GM12878 (cell line): ENCODE data around the gene APOL4. TPM values are rescaled to one million over a fixed set of nuclear protein-coding genes. Genes with fewer than 3 reads are reported as not detected.

Experiments used
- ATAC-seq: fragments of 200-7000 bp; cut with Tn5 transposase; 3 replicates; pipeline ENCODE4 v1.9.1; 2020; ENCODE audit warnings: mild to moderate bottlenecking, moderate library complexity
- BruUV-seq: library from RNA; stranded (reverse); fragments of 400-500 nt; replicated peaks from 2 replicates; lab custom pipeline; 2021; lab: Mats Ljungman, UMichigan
- CTCF ChIA-PET: fragments of 300-600 bp; sonication (Branson Sonifier 250); formaldehyde crosslinking; extraction: SDS; loops from one replicate; lab custom pipeline; 2021; ENCODE audit warnings: inconsistent platforms; lab: Yijun Ruan, JAX
- POLR2A ChIA-PET: fragments of 350-600 bp; formaldehyde crosslinking; extraction: SDS; loops from one replicate; lab custom pipeline; 2021; ENCODE audit warnings: inconsistent platforms; lab: Charles Lee
- RAD21 ChIA-PET: fragments of 300-600 bp; sonication (Branson Sonifier 250); formaldehyde crosslinking; loops from one replicate; lab custom pipeline; 2023; ENCODE audit warnings: antibody characterized with exemption; ENCODE audit not compliant: unreplicated experiment; lab: Charles Lee
- SMC1A ChIA-PET: fragments of 300-600 bp; sonication (Branson Sonifier 250); formaldehyde crosslinking; loops from one replicate; lab custom pipeline; 2023; ENCODE audit not compliant: unreplicated experiment, uncharacterized antibody; lab: Charles Lee
- DNase-seq: peaks from one replicate; pipeline ENCODE4 v3.0.0-alpha.2; 2011; ENCODE audit warnings: low read depth, low spot score
- FAIRE-seq: peaks from 3 replicates; lab custom pipeline; 2011; peaks lifted over from hg19 to GRCh38; lab: Jason Lieb, UNC
- H2AFZ ChIP-seq: 2 replicates; pipeline ENCODE4 v1.6.0; 2011; ENCODE audit warnings: low read depth, low read length, control low read depth; ENCODE audit not compliant: control insufficient read depth
- H3K27ac ChIP-seq: 2 replicates; pipeline ENCODE4 v1.5.1; 2011; ENCODE audit warnings: control low read depth; ENCODE audit not compliant: control insufficient read depth, insufficient read depth
- H3K27me3 ChIP-seq, 2 experiments: replicated peaks in 1 of 2; 2 replicates each; pipeline versions ENCODE4 v1.6.0 to v1.6.1; 2011; ENCODE audit warnings: low read length in 1 of 2; ENCODE audit not compliant: control insufficient read depth in 2 of 2, insufficient read depth in 2 of 2
- H3K36me3 ChIP-seq, 2 experiments: 2 replicates each; pipeline ENCODE4 v1.5.1; 2011; ENCODE audit warnings: low read length in 1 of 2; ENCODE audit not compliant: control insufficient read depth in 2 of 2, insufficient read depth in 2 of 2
- H3K4me1 ChIP-seq: 2 replicates; pipeline ENCODE4 v1.6.1; 2011; ENCODE audit warnings: mild to moderate bottlenecking, low read length, moderate library complexity, mixed read lengths; ENCODE audit not compliant: control insufficient read depth, insufficient read depth
- H3K4me2 ChIP-seq: 2 replicates; pipeline ENCODE4 v1.6.0; 2011; ENCODE audit warnings: control low read depth; ENCODE audit not compliant: control insufficient read depth, insufficient read depth
- H3K4me3 ChIP-seq: fragments of 200-600 bp; sonication (generic); 2 replicates; pipeline ENCODE4 v1.5.1; 2016
- H3K79me2 ChIP-seq: 2 replicates; pipeline ENCODE4 v1.6.0; 2011; ENCODE audit warnings: low read length; ENCODE audit not compliant: control insufficient read depth, insufficient read depth
- H3K9ac ChIP-seq: 2 replicates; pipeline ENCODE4 v1.8.0; 2011; ENCODE audit warnings: low read length, control low read depth, mixed read lengths; ENCODE audit not compliant: control insufficient read depth, insufficient read depth
- H3K9me3 ChIP-seq: replicated peaks from 3 replicates; pipeline ENCODE4 v1.5.1; 2011; ENCODE audit warnings: mild to moderate bottlenecking, low read length; ENCODE audit not compliant: control insufficient read depth, insufficient read depth
- H4K20me1 ChIP-seq: 2 replicates; pipeline ENCODE4 v1.6.0; 2011; ENCODE audit not compliant: control insufficient read depth, insufficient read depth
- BHLHE40 ChIP-seq, 2 experiments: fragments of 450-650 bp in 1 of 2; IDR thresholded peaks; 2 replicates each; pipeline ENCODE4 v1.6.1; 2011 to 2017; ENCODE audit warnings: low read depth in 2 of 2, borderline replicate concordance in 1 of 2, improper control_type of control experiment in 1 of 2, low read length in 1 of 2, mild to moderate bottlenecking in 1 of 2
- CEBPB ChIP-seq, 2 experiments: fragments of 150-350 bp in 1 of 2; IDR thresholded peaks; 2 replicates each; pipeline ENCODE4 v1.6.1; 2012 to 2014; ENCODE audit warnings: low read depth in 2 of 2, low read length in 2 of 2, borderline replicate concordance in 1 of 2, inconsistent platforms in 1 of 2
- CHD4 ChIP-seq: fragments of 200-600 bp; sonication (generic); IDR thresholded peaks from 2 replicates; pipeline ENCODE4 v1.6.1; 2016; ENCODE audit warnings: mild to moderate bottlenecking
- CREB1 ChIP-seq: IDR thresholded peaks from 2 replicates; pipeline ENCODE4 v1.6.1; 2012; ENCODE audit warnings: low read depth, mild to moderate bottlenecking, inconsistent platforms
- FOS ChIP-seq: IDR thresholded peaks from 3 replicates; pipeline ENCODE4 v1.6.1; 2011; ENCODE audit warnings: borderline replicate concordance; ENCODE audit not compliant: insufficient read length; ENCODE audit errors: extremely low read depth
- GATAD2B ChIP-seq: fragments of 450-650 bp; conservative IDR thresholded peaks from 2 replicates; pipeline ENCODE4 v1.6.1; 2017; ENCODE audit warnings: low read depth, mild to moderate bottlenecking, moderate library complexity
- IKZF1 ChIP-seq: fragments of 450-650 bp; conservative IDR thresholded peaks from 2 replicates; pipeline ENCODE4 v1.6.1; 2017; ENCODE audit warnings: antibody characterized with exemption, mild to moderate bottlenecking
- RAD51 ChIP-seq: fragments of 450-650 bp; IDR thresholded peaks from 2 replicates; pipeline ENCODE4 v1.6.1; 2016; ENCODE audit warnings: moderate library complexity, mild to moderate bottlenecking, inconsistent platforms
- SKIL ChIP-seq: fragments of 450-650 bp; IDR thresholded peaks from 2 replicates; pipeline ENCODE4 v1.6.1; 2017; ENCODE audit warnings: mild to moderate bottlenecking, low read depth, inconsistent platforms; ENCODE audit not compliant: poor library complexity, severe bottlenecking
- SMAD1 ChIP-seq: fragments of 450-650 bp; IDR thresholded peaks from 2 replicates; pipeline ENCODE4 v1.6.1; 2018; ENCODE audit warnings: mild to moderate bottlenecking, low read depth; ENCODE audit not compliant: partially characterized antibody
- SMARCA5 ChIP-seq: fragments of 450-650 bp; IDR thresholded peaks from 2 replicates; pipeline ENCODE4 v1.6.1; 2017; ENCODE audit warnings: mild to moderate bottlenecking
- WGBS: methylation state at CpG from one replicate; pipeline ENCODE4 v1.1.6; 2016; ENCODE audit warnings: low lambda C conversion rate; ENCODE audit not compliant: insufficient replicate concordance, insufficient coverage; ENCODE audit errors: missing lambda C conversion rate; 5-methylcytosine and 5-hydroxymethylcytosine counted together
- in situ Hi-C: fragments of 300-500 bp; cut with MboI; formaldehyde crosslinking; loops from 9 replicates; pipeline ENCODE4 v1.14.3; 2018; ENCODE audit warnings: mixed read lengths
- intact Hi-C: fragments of 100-400 bp; cut with micrococcal nuclease; formaldehyde crosslinking; loops from one replicate; pipeline ENCODE4 v1.14.2; 2022; ENCODE audit not compliant: unreplicated experiment
- polyA plus RNA-seq, 11 experiments: library from polyadenylated mRNA; depleted of rRNA in 4 of 11; unstranded in 6 of 11; stranded (reverse) in 5 of 11; fragments of >200 nt; fragmentation: Nextera tagmentation in 4 of 11; fragmentation: Illumina TruSeq in 1 of 11; extraction: Ambion mirVana in 4 of 11; extraction: Trizol in 1 of 11; gene quantifications; 1 replicate in 1 of 11; 2 replicates in 10 of 11; pipeline versions ENCODE4 v1.2.1 to v1.2.3, GENCODE V29; 2011 to 2016; ENCODE audit warnings: inconsistent platforms in 2 of 11, missing spikeins in 2 of 11, low read depth in 1 of 11
- total RNA-seq, 4 experiments: library from RNA; depleted of rRNA in 3 of 4; stranded (reverse); fragments of >200 nt in 3 of 4; fragmentation: Illumina TruSeq in 1 of 4; extraction: Trizol in 1 of 4; gene quantifications; 2 replicates each; pipeline versions ENCODE4 v1.2.1 to v1.2.3, GENCODE V29; 2013 to 2021
- TF ChIP-seq, protein P1 (sequence below): fragments of 450-650 bp; IDR thresholded peaks from 2 replicates; pipeline ENCODE4 v1.6.1; 2016; ENCODE audit warnings: mild to moderate bottlenecking, moderate library complexity, borderline replicate concordance
- TF ChIP-seq, protein P2 (sequence below): IDR thresholded peaks from 2 replicates; pipeline ENCODE4 v1.6.1; 2011; ENCODE audit warnings: borderline replicate concordance, low read depth, mild to moderate bottlenecking, moderate library complexity, mixed read lengths, low read length; ENCODE audit not compliant: insufficient read depth; ENCODE audit errors: extremely low read length

Gene APOL4
- total and polyA plus RNA-seq, 10 of the 15 experiments (the other 5 are each of a cell fraction or from before 2014, with no cell fraction given): 0.03 to 0.24 (median 0.19) TPM; not detected in 7

DNA sequence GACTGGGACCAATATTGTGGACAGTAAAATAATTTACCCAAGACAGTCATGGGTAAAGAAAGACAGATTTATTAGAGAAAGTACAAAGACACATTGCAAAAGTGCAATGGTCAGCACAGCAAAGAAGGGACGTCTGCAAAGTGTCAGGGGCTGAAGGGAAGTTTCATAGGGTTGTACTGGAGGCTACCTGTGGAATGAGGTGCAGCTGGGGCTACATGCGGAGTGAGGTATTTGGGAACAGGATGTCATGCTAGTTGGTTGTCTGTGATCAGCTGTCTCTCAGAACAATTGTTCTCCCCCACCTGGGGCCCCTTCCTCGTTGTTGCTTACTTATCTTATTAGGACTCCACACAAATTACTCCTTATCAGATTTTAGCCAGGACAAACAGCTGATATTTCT, 29.7 kb downstream of the APOL4 start:
- SMC1A ChIA-PET: interaction anchor here (3.8 kb wide), 1 partner anchor 8 kb away, joined by 29 read pairs; no protein-coding TSS in a partner anchor

More for the DNA sequence above, 29.7 kb downstream of the APOL4 start:
- intact Hi-C loops (no loop called here), in situ Hi-C loops (no loop called here)
- no peaks in the 10 kb centered on the region for H4K20me1 ChIP-seq
- 45% methylated on average over 3 of the region's 3 CpGs for WGBS
- ATAC-seq (no peak), DNase-seq (no peak), FAIRE-seq (no peak)
- no peaks in the 10 kb centered on the region for H3K4me1 ChIP-seq
- no peak for TF ChIP-seq BHLHE40 (IDR thresholded peaks at IDR 0.05; ENCODE audit: borderline replicate concordance in 1 of 2, low read depth in 2 of 2, low read length in 1 of 2)
- no peak for TF ChIP-seq SMARCA5
- TF ChIP-seq IKZF1: no peak
- TF ChIP-seq CHD4: no peak
- TF ChIP-seq SKIL: no peak
- TF ChIP-seq FOS: no peak
- no peak for TF ChIP-seq CEBPB (IDR thresholded peaks at IDR 0.05; ENCODE audit: borderline replicate concordance in 1 of 2, low read depth in 2 of 2, low read length in 2 of 2)
- TF ChIP-seq, protein P1, sequence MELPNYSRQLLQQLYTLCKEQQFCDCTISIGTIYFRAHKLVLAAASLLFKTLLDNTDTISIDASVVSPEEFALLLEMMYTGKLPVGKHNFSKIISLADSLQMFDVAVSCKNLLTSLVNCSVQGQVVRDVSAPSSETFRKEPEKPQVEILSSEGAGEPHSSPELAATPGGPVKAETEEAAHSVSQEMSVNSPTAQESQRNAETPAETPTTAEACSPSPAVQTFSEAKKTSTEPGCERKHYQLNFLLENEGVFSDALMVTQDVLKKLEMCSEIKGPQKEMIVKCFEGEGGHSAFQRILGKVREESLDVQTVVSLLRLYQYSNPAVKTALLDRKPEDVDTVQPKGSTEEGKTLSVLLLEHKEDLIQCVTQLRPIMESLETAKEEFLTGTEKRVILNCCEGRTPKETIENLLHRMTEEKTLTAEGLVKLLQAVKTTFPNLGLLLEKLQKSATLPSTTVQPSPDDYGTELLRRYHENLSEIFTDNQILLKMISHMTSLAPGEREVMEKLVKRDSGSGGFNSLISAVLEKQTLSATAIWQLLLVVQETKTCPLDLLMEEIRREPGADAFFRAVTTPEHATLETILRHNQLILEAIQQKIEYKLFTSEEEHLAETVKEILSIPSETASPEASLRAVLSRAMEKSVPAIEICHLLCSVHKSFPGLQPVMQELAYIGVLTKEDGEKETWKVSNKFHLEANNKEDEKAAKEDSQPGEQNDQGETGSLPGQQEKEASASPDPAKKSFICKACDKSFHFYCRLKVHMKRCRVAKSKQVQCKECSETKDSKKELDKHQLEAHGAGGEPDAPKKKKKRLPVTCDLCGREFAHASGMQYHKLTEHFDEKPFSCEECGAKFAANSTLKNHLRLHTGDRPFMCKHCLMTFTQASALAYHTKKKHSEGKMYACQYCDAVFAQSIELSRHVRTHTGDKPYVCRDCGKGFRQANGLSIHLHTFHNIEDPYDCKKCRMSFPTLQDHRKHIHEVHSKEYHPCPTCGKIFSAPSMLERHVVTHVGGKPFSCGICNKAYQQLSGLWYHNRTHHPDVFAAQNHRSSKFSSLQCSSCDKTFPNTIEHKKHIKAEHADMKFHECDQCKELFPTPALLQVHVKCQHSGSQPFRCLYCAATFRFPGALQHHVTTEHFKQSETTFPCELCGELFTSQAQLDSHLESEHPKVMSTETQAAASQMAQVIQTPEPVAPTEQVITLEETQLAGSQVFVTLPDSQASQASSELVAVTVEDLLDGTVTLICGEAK: no peak
- TF ChIP-seq CREB1: no peak
- no peak for TF ChIP-seq GATAD2B
- TF ChIP-seq RAD51: no peak
- TF ChIP-seq, protein P2, sequence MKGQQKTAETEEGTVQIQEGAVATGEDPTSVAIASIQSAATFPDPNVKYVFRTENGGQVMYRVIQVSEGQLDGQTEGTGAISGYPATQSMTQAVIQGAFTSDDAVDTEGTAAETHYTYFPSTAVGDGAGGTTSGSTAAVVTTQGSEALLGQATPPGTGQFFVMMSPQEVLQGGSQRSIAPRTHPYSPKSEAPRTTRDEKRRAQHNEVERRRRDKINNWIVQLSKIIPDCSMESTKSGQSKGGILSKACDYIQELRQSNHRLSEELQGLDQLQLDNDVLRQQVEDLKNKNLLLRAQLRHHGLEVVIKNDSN: no peak
- no peak for TF ChIP-seq SMAD1
- no peak overlapping the region for H3K4me2 ChIP-seq
- no peaks in the 10 kb centered on the region for H3K79me2 ChIP-seq
- ChIA-PET POLR2A (interaction anchor here (1.0 kb wide), 1 partner anchor 67 kb away, joined by 3 read pairs; the partner anchor contains the start of gene APOL2), RAD21 (interaction anchor here (0.6 kb wide), 1 partner anchor 35 kb away, joined by 3 read pairs; no protein-coding TSS in a partner anchor), CTCF (interaction anchor here (1.0 to 2.9 kb wide), 4 partner anchors 9 to 106 kb away, joined by 3 to 15 read pairs (median 8); no protein-coding TSS in a partner anchor)
- no TSS peak for BruUV-seq
- no peak overlapping the region for H3K27ac ChIP-seq
- no peak overlapping the region for H3K9ac ChIP-seq
- no peaks in the 10 kb centered on the region for H3K36me3 ChIP-seq
- no peak overlapping the region for H3K4me3 ChIP-seq
- no peaks in the 10 kb centered on the region for H3K27me3 ChIP-seq
- H3K9me3 ChIP-seq: no peaks in the 10 kb centered on the region; the same call in 2 of the 3 replicates
- H2AFZ ChIP-seq: no peak overlapping the region
